ENCODE results near the gene ACP3. TPM values are rescaled to one million over a fixed set of nuclear protein-coding genes. Genes with fewer than 3 reads are reported as not detected.

The ACP3 gene
- total RNA-seq, 2 experiments from 2014 or later = not detected

GRCh38 chr3:132286035-132286434, 31.2 kb upstream of the ACP3 start:
- no peak for ATAC-seq (ENCODE audit: poor library complexity)
- H3K36me3 ChIP-seq (ENCODE audit: insufficient read depth, low read length) = no peaks in the 10 kb centered on the region
- Mint-ChIP-seq H3K27me3 (peaks cover 33% of the 10 kb centered on the region), H3K36me3 (ENCODE audit: low read depth) (no peaks in the 10 kb centered on the region), H3K4me3 (no peak overlapping the region), H3K27ac (no peak overlapping the region), H3K4me1 (ENCODE audit: low read depth) (no peaks in the 10 kb centered on the region), H3K9me3 (no peaks in the 10 kb centered on the region)
- peaks cover 0 to 7% of the 10 kb centered on the region in 2 experiments for H3K9me3 ChIP-seq (ENCODE audit: control insufficient read depth in 1 of 2, insufficient read depth in 1 of 2, low read length in 2 of 2)
- ChIA-PET CTCF (no interaction called here), POLR2A (no interaction called here)
- no peak overlapping the region for H3K4me3 ChIP-seq (ENCODE audit: low read length)
- no peak overlapping the region for H3K27ac ChIP-seq (ENCODE audit: low read depth in 1 of 2, low read length in 2 of 2)
- H3K4me1 ChIP-seq (ENCODE audit: insufficient read depth, low read length) = no peaks in the 10 kb centered on the region
- DNase-seq = no peak
- H3K27me3 ChIP-seq (ENCODE audit: control insufficient read depth in 1 of 2, insufficient read depth in 2 of 2, low read length in 2 of 2) = peaks cover 5% of the 10 kb centered on the region in 2 experiments
- intact Hi-C loops (cut with DNase I, micrococcal nuclease) = no loop called here
- TF ChIP-seq, protein P1, sequence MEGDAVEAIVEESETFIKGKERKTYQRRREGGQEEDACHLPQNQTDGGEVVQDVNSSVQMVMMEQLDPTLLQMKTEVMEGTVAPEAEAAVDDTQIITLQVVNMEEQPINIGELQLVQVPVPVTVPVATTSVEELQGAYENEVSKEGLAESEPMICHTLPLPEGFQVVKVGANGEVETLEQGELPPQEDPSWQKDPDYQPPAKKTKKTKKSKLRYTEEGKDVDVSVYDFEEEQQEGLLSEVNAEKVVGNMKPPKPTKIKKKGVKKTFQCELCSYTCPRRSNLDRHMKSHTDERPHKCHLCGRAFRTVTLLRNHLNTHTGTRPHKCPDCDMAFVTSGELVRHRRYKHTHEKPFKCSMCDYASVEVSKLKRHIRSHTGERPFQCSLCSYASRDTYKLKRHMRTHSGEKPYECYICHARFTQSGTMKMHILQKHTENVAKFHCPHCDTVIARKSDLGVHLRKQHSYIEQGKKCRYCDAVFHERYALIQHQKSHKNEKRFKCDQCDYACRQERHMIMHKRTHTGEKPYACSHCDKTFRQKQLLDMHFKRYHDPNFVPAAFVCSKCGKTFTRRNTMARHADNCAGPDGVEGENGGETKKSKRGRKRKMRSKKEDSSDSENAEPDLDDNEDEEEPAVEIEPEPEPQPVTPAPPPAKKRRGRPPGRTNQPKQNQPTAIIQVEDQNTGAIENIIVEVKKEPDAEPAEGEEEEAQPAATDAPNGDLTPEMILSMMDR (IDR thresholded peaks at IDR 0.05) = no peak

DNA sequence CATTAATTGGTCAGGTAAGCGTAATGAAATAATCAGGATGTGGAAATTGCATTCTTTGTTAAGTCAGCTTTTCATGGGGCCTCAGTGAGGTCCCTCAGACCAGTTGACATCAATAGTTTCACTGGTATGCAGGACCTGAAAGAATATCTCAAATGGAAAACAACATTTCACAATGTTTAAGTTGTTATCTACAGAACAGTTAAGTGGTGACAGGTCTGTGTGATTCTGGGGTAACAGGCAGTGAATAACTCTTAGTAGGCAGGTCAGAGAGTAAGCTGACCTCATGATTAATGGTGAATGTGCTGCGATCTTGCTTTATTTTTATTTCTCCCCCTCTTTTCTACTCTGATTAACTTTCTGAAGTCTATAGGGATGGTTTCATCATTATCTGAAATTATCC, 28.9 kb upstream of the ACP3 start:
- Mint-ChIP-seq H3K27me3 (peaks cover 27% of the 10 kb centered on the region), H3K4me3 (no peak overlapping the region), H3K36me3 (ENCODE audit: low read depth) (no peaks in the 10 kb centered on the region), H3K4me1 (ENCODE audit: low read depth) (no peaks in the 10 kb centered on the region), H3K9me3 (no peaks in the 10 kb centered on the region), H3K27ac (no peak overlapping the region)
- ChIA-PET POLR2A (no interaction called here), CTCF (no interaction called here)
- intact Hi-C loops (cut with DNase I, micrococcal nuclease) = no loop called here
- no peak overlapping the region for H3K27ac ChIP-seq (ENCODE audit: low read depth in 1 of 2, low read length in 2 of 2)
- no peaks in the 10 kb centered on the region for H3K4me1 ChIP-seq (ENCODE audit: insufficient read depth, low read length)
- no peaks in the 10 kb centered on the region for H3K36me3 ChIP-seq (ENCODE audit: insufficient read depth, low read length)
- DNase-seq (no peak), ATAC-seq (ENCODE audit: poor library complexity) (no peak)
- H3K27me3 ChIP-seq (ENCODE audit: control insufficient read depth in 1 of 2, insufficient read depth in 2 of 2, low read length in 2 of 2) = peaks cover 5% of the 10 kb centered on the region in 2 experiments
- peaks cover 0 to 7% of the 10 kb centered on the region in 2 experiments for H3K9me3 ChIP-seq (ENCODE audit: control insufficient read depth in 1 of 2, insufficient read depth in 1 of 2, low read length in 2 of 2)
- TF ChIP-seq, protein P1 (IDR thresholded peaks at IDR 0.05) = no peak
- no peak overlapping the region for H3K4me3 ChIP-seq (ENCODE audit: low read length)

- DNase-seq (no peak), ATAC-seq (ENCODE audit: poor library complexity) (no peak)
- Histone ChIP-seq H3K4me3 (ENCODE audit: low read length) (no peak overlapping the region), H3K27ac (ENCODE audit: low read depth in 1 of 2, low read length in 2 of 2) (no peak overlapping the region), H3K27me3 (ENCODE audit: control insufficient read depth in 1 of 2, insufficient read depth in 2 of 2, low read length in 2 of 2) (peaks cover 5% of the 10 kb centered on the region in 2 experiments), H3K4me1 (ENCODE audit: insufficient read depth, low read length) (no peaks in the 10 kb centered on the region), H3K36me3 (ENCODE audit: insufficient read depth, low read length) (no peaks in the 10 kb centered on the region), H3K9me3 (ENCODE audit: control insufficient read depth in 1 of 2, insufficient read depth in 1 of 2, low read length in 2 of 2) (peaks cover 0 to 7% of the 10 kb centered on the region in 2 experiments)
- Mint-ChIP-seq H3K27me3 (peaks cover 24% of the 10 kb centered on the region), H3K27ac (no peak overlapping the region), H3K36me3 (ENCODE audit: low read depth) (no peaks in the 10 kb centered on the region), H3K4me3 (no peak overlapping the region), H3K9me3 (no peaks in the 10 kb centered on the region), H3K4me1 (ENCODE audit: low read depth) (no peaks in the 10 kb centered on the region)
- intact Hi-C loops (cut with DNase I, micrococcal nuclease) = no loop called here
- TF ChIP-seq, protein P1 (IDR thresholded peaks at IDR 0.05) = no peak
- ChIA-PET POLR2A (no interaction called here), CTCF (no interaction called here)
Observed at GRCh38 chr3:132289316-132289715, 27.9 kb upstream of the ACP3 start.

All from CD4-positive, alpha-beta T cell (primary cell).